ENCODE measurements around the gene SAT1.

GRCh38 chrX:23828881-23829280 is 45.9 kb downstream of the SAT1 start:
- no peak for TF ChIP-seq CTCF (conservative IDR thresholded peaks at IDR 0.05; ENCODE audit: low read depth, low read length)
- no peak for TF ChIP-seq EZH2 (IDR thresholded peaks at IDR 0.05; ENCODE audit: low read length, unreplicated experiment)

Data from PC-3 (cell line).